ENCODE measurements around the gene SDHAF2.

GRCh38 chr11:61495801-61496601, 66.1 kb downstream of the SDHAF2 start:
- TF ChIP-seq CTCF (IDR thresholded peaks at IDR 0.05) (no peak), YY1 (IDR thresholded peaks at IDR 0.05; ENCODE audit: low read depth) (no peak), SMC3 (IDR thresholded peaks at IDR 0.05; ENCODE audit: low read depth, low read length) (no peak), FOXM1 (IDR thresholded peaks at IDR 0.05; ENCODE audit: low read depth) (no peak), JUND (IDR thresholded peaks at IDR 0.05) (no peak), RAD21 (IDR thresholded peaks at IDR 0.05; ENCODE audit: low read length) (no peak), POLR2AphosphoS5 (IDR thresholded peaks at IDR 0.05; ENCODE audit: low read depth, low read length) (no peak), NFIC (IDR thresholded peaks at IDR 0.05; ENCODE audit: borderline replicate concordance) (no peak), EZH2phosphoT487 (IDR thresholded peaks at IDR 0.05; ENCODE audit: borderline replicate concordance, low read depth) (no peak), TAF1 (IDR thresholded peaks at IDR 0.05; ENCODE audit: borderline replicate concordance, low read depth, low read length) (no peak), USF1 (IDR thresholded peaks at IDR 0.05; ENCODE audit: borderline replicate concordance, low read depth) (peak; percentile 23; the same call in 1 of the 2 replicates)
